Stromal cell of bone marrow (primary cell): ENCODE results near the gene HOXB6.

Experiments used
- DNase-seq: peaks from one replicate; pipeline ENCODE4 v3.0.0-alpha.2; 2012; ENCODE audit warnings: low read depth

The HOXB6 gene

DNA sequence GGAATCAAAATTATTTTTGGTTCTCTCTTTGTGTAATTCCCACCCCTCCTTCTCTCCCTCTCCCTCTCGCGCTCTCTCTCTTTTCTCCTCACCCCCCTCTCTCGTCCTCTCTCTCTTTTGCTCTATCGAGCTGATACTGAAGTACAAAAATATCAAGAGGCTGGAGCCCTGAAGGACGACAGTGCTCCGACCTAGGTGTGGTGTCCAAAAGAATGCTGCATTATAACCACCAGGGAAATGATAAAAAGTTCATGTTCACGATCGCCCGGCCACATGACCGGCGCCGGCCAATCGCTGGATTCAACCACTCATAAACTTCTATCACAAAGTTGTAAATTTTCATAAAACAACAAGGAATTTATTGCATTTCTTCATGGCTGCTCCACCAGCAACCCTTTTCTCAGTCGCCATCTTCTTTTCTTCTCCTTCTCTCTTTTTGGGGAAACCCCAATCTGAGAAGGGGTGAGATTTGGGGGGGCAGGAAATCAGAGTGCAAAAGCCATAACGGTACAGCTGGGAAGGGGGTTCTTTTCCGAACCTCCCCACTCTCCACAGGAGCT is at the start of gene HOXB6:
HOXB6 (minus strand) TSS at position 217 of the 560 bp plus-strand sequence. CDS start 6,836 bp downstream, outside the sequence.
- no peak for DNase-seq

DNA sequence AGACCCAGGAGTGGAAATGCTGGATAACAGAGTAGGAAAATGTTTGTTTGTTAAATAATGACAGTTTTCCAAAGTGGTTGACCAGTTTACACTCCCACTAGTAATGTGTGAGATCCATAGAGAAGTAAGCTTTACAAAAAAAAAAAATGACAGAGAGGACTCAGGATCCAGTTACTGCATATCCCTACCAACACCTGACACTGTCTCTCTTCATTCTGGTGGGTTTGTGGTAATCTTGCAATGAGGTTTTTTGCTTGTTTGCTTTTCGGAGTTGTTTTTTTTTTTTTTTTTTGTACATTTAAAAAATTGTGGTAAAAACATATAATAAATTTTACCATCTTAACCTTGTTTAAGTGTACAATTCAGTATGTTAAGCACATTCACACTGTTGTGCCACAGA is 45.0 kb upstream of the HOXB6 start:
- DNase-seq = no peak

DNA sequence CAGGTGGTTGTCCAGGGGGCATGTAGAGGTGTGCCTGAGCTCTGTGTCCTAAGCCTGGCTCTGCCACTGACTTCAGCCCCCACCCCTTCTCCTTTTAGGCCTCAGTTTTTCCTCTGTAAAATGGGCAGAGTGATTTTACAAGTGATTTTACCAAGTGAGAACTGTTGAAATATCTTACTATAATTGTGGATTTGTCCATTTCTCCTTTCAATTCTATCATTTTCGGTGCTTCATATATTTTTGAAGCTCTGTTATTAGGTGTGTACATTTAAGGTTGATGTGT is 43.1 kb upstream of the HOXB6 start:
- DNase-seq = no peak

DNA sequence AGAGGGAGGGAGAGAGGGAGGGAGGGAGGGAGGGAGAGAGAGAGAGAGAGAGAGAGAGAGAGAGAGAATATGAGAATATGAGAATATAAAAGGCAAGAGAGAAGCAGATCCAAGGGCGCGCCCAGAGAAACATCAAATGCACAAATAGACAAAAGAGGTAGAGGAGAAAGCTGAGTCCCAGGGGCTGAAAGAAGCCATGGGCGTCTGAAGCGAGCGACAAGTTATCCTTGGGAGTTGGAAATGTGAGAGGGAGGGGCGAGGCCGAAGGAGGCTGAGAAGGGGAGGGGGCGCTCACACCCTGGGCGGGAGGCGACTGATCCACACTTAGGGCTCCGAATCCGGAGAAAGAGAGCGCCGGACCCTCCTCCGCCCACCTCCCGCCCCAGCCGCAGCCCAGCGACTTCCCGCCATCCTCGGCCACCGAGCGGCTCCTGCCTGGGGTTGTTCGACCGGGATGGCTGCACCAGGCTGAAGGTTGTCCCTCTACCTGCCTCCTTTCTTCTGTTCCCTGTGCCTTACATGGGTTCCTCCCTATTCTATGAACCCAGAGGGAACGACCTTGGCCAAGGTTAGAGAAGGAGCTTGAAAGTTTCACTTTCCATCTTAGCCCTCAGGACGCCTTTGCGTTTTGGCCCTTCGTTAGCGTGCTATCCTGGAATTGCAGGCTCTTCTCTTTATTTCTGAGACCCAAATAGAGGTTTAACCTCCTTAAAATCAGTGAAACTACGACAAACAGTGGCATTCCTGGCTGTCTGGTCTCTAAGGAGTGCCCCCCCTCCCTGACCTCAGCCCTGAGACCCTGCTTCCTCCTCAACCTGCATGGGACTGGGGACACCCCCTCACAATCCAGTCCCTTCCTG is 42.5 kb upstream of the HOXB6 start:
- DNase-seq = no peak

DNA sequence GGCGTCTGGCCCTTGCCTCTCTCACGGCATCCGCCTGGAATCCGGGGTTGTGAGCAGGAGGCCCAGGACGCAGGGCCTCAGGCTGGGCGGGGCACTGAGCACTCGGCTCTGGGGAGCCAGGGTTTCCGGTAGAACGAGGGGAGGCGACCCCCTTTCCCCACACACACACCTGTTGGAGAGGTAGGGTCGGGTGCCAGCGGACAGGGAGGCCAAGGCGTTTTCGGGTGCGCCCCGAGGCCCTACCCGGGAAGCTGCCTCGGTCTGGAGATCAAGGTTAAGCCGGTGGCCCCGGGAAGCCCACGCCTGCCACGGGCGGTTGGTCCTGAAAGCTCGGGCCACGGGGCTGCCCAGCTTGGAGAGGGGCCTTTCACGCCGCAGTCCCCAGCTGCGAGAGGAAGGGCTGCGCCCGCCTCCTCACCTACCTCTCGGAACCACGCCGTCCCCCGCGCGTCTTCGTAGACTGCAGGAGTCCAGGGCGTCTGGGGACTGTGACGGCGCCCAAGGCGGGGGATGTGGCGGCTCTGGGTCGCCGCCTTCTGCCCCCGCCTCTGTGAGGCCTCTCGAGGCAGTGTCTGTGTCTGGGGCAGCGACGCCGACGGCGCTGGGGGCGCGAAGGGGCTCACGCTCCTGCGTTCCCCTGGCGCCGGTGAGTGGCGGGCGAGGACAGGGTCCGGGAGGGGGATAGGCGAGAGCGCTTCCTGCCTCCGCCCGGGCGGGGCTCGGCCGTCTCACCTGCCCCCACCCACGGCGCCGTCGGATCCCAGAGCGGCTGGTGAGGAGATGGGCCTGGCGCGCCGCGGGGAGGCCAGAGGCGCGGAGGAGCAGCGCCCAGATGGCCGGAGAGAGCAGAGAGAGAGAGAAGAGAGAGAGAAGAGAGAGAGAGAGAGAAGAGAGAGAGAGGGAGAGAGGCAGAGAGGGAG is 41.7 kb upstream of the HOXB6 start:
- DNase-seq = no peak

DNA sequence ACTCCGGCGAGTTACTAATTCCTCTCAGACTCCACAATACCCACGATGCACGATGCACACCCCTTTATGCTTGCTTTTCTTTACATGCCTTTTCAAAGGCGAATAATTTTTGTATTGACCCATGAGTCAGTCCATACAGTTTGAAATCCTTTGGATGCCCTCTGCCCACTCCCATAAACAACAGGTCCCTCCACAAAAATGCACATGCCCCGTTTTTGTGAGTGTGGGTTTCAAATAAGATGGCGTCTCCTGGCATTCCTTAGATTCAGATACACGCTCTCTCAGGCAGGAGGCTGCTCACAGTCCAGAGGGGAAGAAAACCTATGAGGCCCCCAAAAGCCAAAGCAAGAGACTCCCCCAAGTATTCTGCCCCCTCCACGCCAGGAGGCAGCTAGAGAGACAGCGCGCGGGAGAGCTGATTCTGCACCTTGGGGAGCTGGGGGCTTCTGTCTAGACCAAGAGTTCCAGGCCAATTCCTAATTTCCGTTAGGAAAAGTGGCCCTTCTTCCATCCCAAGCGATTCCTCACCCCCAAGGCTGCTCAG is 40.9 kb upstream of the HOXB6 start:
- DNase-seq = no peak

DNA sequence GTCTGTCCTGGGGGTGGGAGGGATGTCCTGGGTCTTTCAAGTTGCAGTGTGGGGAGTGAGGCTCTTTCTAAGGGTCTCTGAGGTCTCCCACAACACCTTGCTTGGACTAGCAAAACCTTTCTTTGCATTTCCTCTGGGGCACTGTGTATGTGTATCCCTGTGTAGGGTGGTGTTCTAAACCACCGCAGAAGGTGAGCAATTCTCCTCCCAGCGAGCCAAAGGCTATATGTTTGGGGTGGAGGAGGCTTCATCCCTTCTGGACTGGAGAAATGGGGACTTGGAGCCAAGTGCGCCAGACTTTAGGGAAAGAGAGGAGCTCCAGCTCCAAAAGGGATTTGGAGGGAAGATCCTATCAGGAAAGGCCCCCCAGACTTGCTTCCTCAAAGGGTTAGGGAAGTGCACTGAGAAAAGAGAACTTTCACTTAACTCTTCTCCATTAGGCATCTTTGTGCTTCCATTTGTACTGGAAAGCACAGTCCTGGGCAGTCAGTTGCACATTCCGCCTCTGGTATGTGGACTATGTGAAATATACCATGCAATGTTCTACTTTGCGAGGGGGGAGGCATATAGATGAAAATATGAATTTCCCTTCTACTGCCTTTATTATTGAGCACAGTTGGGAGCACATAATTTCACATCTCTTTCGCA is 40.2 kb upstream of the HOXB6 start:
- DNase-seq = no peak

DNA sequence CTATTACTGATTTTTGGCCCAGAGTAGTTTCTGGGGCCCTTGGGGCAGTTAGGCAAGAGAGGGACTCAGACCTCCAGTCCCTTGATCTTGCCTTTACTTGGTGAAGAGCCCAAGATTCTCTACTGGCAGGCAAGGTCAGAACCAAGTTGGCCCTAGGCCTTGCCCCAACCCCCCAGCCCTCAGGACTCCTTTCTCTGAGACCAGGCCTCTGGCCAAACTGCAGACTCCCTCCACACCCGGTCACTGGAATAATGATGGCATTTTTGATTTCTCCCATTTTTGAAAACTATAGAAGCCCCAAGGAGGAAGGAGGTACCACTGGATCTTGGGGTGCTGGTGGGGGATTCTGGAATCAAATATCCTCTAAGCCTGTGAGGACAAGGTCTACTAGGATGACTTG is 39.4 kb upstream of the HOXB6 start:
- no peak for DNase-seq

DNA sequence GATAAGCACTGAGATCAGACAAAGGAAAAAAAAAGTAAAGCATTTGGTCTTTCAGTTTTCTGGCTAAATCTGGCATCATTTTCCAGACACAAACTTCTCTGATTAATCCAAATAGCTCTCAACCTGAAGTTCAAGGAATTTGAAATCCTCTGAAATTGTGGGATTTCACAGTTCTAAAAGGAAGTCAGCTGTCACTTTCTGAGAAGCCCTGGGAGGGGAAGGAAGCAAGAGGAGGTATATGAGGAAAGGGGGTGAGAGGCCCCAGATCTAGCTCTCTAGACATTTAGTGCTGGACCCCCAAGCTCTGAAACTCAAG is 38.9 kb upstream of the HOXB6 start:
- no peak for DNase-seq

DNA sequence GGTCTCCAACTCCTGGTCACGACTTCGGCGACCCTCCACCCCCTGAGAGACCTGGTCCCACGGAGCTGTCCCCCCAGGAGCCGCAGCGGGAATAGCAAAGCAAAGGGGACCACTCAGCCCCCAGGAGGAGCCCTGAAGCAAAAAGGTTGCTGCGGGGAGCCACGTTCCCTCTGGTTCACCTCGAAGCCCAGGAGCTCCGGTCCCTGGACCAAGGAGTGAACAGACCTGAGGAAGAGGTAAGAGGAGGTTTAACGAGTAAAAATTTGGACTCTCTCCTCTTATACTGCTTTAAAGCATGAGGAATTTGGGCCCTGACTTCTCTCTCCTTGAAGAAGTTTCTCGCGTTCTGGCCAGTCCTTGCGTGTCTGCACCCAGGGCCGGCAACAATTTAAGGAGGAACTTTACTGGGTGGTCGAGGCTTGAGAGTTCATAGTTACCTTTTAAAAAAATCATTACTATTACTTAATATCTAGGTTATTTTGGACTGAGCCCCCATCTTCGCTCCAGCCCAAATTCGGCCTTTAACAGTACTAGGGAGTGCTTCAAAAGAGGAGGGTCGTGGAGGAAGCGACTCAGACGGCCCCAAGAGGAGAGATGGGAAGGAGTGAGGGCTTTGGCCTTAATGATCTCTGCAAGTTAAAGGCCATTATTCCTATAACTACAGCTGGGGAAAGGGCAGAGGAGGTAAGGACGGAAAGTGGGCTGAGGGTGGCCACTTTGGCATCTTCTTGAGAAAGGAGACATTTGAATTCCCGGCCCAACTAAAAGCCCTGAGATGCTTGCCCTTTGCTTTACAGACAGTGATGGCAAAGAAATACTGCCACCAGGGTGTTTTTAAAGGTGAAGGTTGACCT is 38.3 kb upstream of the HOXB6 start:
- DNase-seq = no peak

DNA sequence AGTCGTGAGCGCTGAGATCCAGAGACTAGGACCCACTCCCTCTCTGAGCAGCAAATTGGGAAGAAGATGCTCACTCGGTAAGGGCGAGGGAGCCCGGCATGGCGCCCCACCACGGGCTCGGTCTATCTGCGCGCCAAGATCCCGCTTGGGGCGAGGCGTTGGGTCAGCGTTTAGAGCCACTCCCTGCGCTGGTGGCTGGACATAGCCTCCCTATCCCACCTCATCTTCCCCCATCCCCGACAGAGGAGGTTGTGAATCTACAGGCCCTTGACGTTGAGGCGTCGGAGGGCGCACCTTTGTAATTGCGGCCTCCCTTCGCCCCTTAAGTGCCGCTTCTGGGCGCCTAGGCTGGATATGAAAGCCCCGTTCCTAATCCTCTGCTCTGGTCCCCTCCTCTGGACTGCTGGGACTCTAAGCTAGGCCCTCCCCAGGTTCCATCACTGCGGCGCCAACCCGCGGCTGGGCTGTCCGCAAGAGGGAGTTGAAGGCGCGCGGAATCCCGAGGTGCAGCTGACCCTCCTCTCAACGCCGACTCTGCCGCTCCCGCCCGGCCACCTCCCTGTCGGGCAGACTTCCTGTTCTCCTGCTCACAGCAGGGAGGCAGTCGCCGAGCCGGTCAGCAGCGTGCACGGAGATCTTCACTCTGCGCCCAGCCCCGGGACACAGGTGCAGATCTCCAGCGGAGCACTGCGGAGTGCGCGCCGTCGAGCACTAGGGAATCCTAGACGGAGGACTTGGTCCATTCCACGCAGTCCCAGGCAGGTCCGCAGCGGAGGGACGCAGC is 37.5 kb upstream of the HOXB6 start:
- DNase-seq = no peak

DNA sequence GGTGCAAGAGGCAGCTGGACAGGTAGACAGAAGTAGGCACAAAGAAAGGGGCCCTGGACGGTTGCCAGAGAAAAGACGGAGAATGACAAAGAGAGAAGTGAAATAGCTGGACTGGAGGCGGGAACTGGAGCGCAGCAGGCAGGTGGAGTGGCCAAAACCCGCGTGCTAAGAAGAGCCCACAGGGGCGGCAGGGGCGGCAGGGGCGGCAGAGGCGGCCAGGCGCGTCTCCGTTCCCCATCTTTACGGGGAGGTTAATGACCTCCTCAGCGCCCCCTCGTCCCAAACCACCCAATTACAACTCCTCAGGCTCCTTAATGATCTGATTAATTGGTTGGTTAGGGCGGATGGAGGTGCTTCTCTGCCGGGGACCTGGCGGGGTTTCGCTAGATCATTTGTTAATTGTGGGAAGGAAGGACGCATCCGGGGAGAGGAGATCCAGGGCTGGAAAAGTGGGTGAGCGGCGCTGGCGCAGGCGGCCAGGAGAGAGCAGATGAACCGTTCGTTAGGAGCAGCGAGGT is 36.8 kb upstream of the HOXB6 start:
- DNase-seq = no peak

DNA sequence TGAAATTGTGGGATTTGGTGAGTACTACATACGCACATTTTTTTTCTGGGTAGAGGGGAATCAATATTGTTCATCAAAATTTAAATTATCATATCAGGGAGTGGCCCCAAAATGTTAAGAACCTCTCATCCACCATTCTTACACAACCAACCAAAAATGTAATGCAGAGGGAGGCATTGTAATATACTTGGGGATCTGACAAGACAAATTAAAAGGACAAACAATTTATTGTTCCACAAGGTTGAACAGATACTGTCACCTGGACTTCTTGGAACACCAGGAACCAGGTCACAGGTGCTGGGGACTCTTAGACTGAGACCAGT is 36.0 kb upstream of the HOXB6 start:
- DNase-seq = no peak

DNA sequence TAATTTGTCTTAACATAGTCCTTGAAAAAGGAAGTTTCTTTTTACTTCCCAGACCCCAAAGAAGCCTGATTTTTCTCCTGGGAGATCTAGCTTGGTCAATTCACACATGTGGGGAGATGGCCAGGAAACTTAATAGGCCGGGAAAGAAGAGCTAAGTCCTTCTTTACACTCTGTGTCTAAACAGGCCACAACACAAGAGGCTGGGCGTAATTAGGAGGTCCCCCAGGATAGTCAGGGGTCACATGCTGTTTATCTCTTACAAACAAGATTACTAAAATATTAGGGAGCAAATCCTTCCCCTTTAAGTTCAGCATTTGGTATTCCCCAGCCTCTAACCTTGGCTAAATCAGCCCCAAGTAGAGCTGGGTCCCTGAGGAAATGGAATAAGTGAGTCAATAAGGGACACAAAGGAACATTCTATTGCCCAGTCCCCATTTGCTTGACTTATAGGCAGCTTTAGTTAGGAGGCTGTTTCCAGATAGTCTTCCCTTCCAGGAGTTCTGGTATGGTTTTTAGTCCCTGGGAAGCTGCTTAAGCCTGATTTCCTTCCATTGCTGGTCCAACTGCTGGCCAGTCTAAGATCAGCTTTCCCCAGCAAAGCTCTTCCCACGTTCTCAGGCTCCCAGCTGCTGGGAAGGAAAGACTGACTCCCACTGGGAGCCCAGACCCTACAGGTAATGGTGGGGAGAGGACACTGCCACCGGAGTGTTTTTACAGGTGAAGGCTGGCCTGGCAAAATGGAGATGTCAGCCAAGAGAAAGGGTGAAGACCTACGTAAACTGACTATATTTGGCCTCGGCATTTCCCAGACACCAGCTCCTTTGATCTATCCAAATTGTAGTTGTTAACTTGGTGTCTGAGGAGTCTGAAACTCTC is 35.4 kb upstream of the HOXB6 start:
- no peak for DNase-seq

DNA sequence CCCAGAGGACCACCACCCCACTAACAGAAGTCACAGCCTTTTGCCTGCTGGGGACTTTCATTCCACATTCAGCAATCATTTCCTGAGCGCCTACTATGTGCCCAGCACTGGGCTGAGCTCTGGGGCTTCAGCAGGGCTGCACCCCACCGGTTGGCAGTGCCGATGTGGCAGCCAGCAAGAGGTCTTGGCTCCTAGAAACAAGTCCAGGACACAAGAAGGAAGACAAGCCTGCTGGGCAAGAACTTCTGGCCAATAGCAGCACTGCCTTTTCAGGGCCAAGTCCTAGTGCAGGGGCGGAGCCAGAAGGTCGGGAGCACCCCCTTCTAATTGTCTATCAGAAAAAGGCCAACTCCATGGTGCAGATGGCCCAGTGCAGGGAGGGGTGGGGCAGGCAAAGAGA is 34.4 kb upstream of the HOXB6 start:
- no peak for DNase-seq

DNA sequence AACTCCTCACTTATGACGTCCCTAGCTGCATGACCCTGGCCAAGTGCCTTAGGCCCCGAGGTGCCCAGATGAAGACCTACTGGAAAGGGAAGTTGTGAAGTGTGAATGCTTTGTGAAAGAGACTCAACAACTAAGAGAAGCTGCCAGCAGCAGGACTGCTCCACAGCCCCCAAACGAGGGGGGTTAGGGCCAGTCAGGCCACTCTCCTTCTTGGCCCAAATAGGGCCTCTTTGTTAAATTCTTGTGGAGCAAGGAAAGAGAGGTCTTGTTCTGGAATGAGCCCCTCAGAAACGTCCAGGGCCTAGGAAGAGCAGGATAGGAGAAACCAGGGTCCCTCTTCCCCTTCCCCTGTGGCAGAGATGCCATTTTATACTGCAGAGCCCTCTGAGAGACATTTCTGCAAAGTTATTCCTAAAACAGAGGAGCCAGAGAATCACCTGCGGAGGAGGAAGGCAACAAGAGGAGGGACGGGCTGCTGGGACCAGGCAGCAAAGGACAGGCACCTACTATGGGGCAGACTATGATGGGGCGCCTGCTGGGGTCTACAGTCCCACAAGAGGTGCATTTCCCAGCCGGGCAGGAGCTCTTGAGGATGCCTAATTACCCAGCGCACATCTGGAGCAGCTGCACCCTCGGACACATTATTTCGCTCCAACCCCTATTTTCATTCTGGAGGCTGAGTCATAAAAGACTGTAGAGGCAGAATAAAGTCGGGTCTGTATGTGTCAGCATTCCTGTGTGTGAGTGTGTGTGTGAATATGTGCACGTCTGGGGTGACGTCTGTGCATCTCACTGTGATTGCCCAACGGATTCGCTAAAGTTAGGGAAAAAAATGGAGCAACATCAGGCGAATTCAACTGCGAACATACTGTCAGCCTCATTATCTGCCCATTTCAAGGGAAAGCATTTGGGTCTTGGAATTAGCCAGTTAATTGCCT is 32.8 kb upstream of the HOXB6 start:
- DNase-seq = peak; percentile 53

DNA sequence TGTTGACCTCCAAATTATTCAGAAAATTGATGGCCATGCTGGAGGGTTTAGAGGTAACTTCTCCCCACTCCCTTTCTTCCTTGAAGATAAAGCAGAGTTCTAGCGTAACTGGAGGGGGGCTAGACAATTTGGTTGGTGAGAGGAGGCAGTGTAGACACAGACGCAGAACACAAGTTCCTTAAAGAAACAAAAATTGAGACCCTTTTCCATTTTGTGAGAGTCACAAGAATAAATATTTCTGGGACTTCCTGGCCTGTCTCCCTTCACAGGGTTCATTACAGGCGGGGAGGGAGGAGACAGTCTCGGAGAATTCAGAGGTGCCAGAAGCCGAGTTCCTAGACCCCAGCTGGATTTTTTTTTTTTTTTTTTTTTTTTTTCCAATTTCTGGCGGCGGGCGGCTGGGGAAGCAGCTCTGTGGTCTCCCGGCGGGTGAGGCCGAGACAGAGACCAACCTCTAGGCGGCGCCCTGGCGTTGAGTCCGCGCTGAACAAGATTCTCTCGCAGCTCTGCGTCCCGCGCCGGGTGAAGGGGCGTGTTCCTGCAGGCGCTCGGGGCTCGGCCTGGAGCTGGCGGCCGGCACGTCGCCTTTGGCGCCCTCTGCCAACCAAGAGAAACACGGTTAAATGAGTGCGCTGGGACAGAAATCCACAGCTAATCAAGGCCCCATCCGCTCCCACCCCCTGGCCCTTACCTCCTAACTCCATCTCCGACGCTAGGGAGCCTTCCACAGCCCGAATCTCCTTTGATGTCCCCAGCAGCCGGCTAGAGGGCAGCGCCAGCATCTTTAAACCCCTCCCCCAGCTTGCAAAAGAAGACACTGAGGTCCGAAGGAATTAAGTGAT is 31.6 kb upstream of the HOXB6 start:
- DNase-seq = peak; percentile 37
